Pancreas (tissue), 10 donors: Measurements from ENCODE around the gene BSND. TPM values are rescaled to one million over a fixed set of nuclear protein-coding genes. Genes with fewer than 3 reads are reported as not detected.

Experiments used
- ATAC-seq, 4 donors: fragments of 200-7000 bp; cut with Tn5 transposase; one replicate each; pipeline versions ENCODE4 v1.8.0 to v1.9.1; 2020; ENCODE audit warnings: mild to moderate bottlenecking in 4 of 4, moderate library complexity in 4 of 4
- DNase-seq, 6 donors: peaks; one replicate each; pipeline ENCODE4 v3.0.0-alpha.2; 2020
- FAIRE-seq: peaks from 2 replicates; lab custom pipeline; 2012; peaks lifted over from hg19 to GRCh38; lab: Jason Lieb, UNC
- H3K27ac ChIP-seq, 4 donors: fragments of 200-600 bp; sonication (generic); 1 replicate in 3 of 4; 2 replicates in 1 of 4; pipeline versions ENCODE4 v1.5.0 to v1.8.0; 2020
- H3K27me3 ChIP-seq, 4 donors: fragments of 200-600 bp; one replicate each; pipeline ENCODE4 v1.8.0; 2021
- H3K36me3 ChIP-seq, 3 donors: fragments of 200-600 bp; sonication (generic) in 1 of 3; one replicate each; pipeline versions ENCODE4 v1.5.0 to v1.8.0; 2020 to 2021
- H3K4me1 ChIP-seq, 3 donors: fragments of 200-600 bp; one replicate each; pipeline ENCODE4 v1.8.0; 2021
- H3K4me3 ChIP-seq, 4 donors: fragments of 200-600 bp; sonication (generic) in 2 of 4; one replicate each; pipeline versions ENCODE4 v1.5.0 to v1.8.0; 2020 to 2021
- H3K9me3 ChIP-seq, 4 donors: fragments of 200-600 bp; one replicate each; pipeline ENCODE4 v1.8.0; 2021
- WGBS, 2 donors: extraction: QIAGEN DNeasy Blood & Tissue Kit; methylation state at CpG; one replicate each; pipeline ENCODE4 v1.1.7; 2013; 5-methylcytosine and 5-hydroxymethylcytosine counted together
- intact Hi-C, 3 donors: fragments of 100-400 bp; cut with DNase I; formaldehyde crosslinking; loops; one replicate each; pipeline versions ENCODE4 v1.11.1 to v1.14.2; 2022
- polyA plus RNA-seq, 2 donors: library from polyadenylated mRNA; stranded (reverse); fragments of 200-250 nt; gene quantifications; one replicate each; pipeline ENCODE4 v1.2.3, GENCODE V29; 2013
- total RNA-seq, 6 donors: library from RNA; stranded (reverse); fragmentation: NEBNext Ultra II Directional in 4 of 6; extraction: Animal tissue kit (Norgen Biotek cat#: 25700) in 4 of 6; gene quantifications; one replicate each; pipeline versions ENCODE4 v1.2.1 to v1.2.4, GENCODE V29; 2021 to 2023
- TF ChIP-seq, protein P1 (sequence below), 4 donors: fragments of 200-600 bp; sonication (generic) in 3 of 4; IDR thresholded peaks; one replicate each; pipeline versions ENCODE4 v1.5.0 to v1.8.0; 2021; ENCODE audit warnings: antibody characterized with exemption in 4 of 4
- donor health status: healthy with polysubstance abuse.
- donor health status: DM: no; HTN: no; CAD: no; lungs with moderate emphysema.
- donor health status: DM: no; HTN: no; CAD: no.
- donor health status: control.
- donor health status: control.
- donor health status: Bipolar disorder and iron deficiency.
- donor health status: DM: yes; HTN: yes; CAD: no.
- donor health status: DM: no; HTN: no; CAD: no.
- donor health status: DM: no; HTN: no; CAD: no.
- donor health status: DM: yes; HTN: yes; CAD: no.

The BSND gene
- total and polyA plus RNA-seq, 8 donors = 0.02 to 0.04 TPM; not detected in 6

DNA sequence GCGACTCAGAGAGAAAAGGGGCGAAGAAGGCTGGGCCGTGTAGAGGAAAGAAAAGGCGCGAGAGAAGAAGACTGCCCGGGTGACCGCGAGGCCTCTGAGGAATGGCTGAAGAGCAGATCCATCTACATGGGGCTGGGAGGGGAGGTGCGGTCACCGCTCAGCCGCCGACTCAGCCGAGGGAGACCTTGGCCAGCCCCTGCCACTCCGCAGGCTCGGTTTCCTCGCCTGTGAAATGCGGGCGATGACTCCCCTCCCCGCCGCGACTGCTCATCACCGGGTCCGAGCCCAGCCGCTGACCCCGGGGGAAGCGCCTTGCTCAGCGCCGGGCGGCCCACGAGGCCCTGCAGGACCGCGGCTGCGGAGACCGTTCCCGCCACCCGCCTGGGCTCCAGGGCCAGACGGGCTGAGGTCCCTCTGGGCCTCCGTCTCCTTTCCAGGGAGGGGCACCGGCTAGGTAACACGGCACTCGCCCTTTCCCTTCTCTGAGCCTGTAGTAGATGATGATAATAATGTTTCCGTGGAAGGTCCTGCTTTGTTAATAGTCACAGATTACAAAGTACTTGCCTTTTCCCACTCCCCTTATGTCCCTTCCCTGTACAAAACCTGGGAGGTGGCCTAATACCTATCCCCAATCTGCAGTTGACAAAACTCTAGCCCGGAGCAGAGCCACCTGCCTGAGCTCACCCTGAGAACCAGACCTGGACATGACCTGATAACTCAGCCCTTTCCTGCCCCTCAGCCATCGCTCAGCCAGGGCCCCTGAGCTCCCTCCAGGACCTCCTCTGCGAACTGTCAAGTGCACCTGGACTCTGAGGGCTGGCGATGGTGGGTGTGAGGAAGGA is 1.6 kb upstream of the BSND start:
- no peaks in the 10 kb centered on the region for H3K36me3 ChIP-seq
- ATAC-seq (peak; percentile 29 to 74 (median 63)), DNase-seq (peak in 1 of 6 donors; percentile 73), FAIRE-seq (no peak)
- H3K4me3 ChIP-seq = peak overlapping the region in 1 of 4 donors; percentile 18
- no peaks in the 10 kb centered on the region for H3K9me3 ChIP-seq
- intact Hi-C loops = loop anchor here in 2 of 3 donors (2.0 to 5.0 kb wide), 2 partner anchors 50 kb away; no protein-coding TSS in a partner anchor
- TF ChIP-seq, protein P1, sequence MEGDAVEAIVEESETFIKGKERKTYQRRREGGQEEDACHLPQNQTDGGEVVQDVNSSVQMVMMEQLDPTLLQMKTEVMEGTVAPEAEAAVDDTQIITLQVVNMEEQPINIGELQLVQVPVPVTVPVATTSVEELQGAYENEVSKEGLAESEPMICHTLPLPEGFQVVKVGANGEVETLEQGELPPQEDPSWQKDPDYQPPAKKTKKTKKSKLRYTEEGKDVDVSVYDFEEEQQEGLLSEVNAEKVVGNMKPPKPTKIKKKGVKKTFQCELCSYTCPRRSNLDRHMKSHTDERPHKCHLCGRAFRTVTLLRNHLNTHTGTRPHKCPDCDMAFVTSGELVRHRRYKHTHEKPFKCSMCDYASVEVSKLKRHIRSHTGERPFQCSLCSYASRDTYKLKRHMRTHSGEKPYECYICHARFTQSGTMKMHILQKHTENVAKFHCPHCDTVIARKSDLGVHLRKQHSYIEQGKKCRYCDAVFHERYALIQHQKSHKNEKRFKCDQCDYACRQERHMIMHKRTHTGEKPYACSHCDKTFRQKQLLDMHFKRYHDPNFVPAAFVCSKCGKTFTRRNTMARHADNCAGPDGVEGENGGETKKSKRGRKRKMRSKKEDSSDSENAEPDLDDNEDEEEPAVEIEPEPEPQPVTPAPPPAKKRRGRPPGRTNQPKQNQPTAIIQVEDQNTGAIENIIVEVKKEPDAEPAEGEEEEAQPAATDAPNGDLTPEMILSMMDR (IDR thresholded peaks at IDR 0.05) = no peak
- H3K4me1 ChIP-seq = peaks cover 0 to 4% (median 0%) of the 10 kb centered on the region in 3 donors
- no peak overlapping the region for H3K27ac ChIP-seq
- peaks cover 0 to 6% (median 0%) of the 10 kb centered on the region in 4 donors for H3K27me3 ChIP-seq
- WGBS, 2 donors = 22% methylated on average over 43 to 46 of the region's 46 CpGs

- FAIRE-seq (no peak), ATAC-seq (no peak), DNase-seq (no peak)
- Histone ChIP-seq H3K4me3 (no peak overlapping the region), H3K36me3 (no peaks in the 10 kb centered on the region), H3K27ac (no peak overlapping the region), H3K4me1 (peaks cover 0 to 4% (median 0%) of the 10 kb centered on the region in 3 donors), H3K27me3 (peaks cover 0 to 6% (median 0%) of the 10 kb centered on the region in 4 donors), H3K9me3 (no peaks in the 10 kb centered on the region)
- TF ChIP-seq, protein P1 (IDR thresholded peaks at IDR 0.05) = no peak
- intact Hi-C loops = loop anchor here in 2 of 3 donors (2.0 to 5.0 kb wide), 2 partner anchors 50 to 51 kb away; no protein-coding TSS in a partner anchor
- WGBS, 2 donors = 74 to 76% methylated on average over 6 of the region's 6 CpGs
These were observed 1.1 kb upstream of the BSND start for GRCh38 chr1:54997711-54997986.

GRCh38 chr1:54998100-54998499 is 633 bp upstream of the BSND start:
- WGBS, 2 donors = 81 to 83% methylated on average over 6 of the region's 6 CpGs
- intact Hi-C loops = loop anchor here in 1 of 3 donors (5.0 kb wide), 1 partner anchor 51 kb away; no protein-coding TSS in a partner anchor
- H3K4me3 ChIP-seq = no peak overlapping the region
- no peak overlapping the region for H3K27ac ChIP-seq
- H3K36me3 ChIP-seq = no peaks in the 10 kb centered on the region
- H3K27me3 ChIP-seq = peaks cover 0 to 6% (median 0%) of the 10 kb centered on the region in 4 donors
- H3K9me3 ChIP-seq = no peaks in the 10 kb centered on the region
- TF ChIP-seq, protein P1 (IDR thresholded peaks at IDR 0.05) = no peak
- ATAC-seq (no peak), FAIRE-seq (no peak), DNase-seq (no peak)
- H3K4me1 ChIP-seq = peaks cover 0 to 4% (median 0%) of the 10 kb centered on the region in 3 donors

DNA sequence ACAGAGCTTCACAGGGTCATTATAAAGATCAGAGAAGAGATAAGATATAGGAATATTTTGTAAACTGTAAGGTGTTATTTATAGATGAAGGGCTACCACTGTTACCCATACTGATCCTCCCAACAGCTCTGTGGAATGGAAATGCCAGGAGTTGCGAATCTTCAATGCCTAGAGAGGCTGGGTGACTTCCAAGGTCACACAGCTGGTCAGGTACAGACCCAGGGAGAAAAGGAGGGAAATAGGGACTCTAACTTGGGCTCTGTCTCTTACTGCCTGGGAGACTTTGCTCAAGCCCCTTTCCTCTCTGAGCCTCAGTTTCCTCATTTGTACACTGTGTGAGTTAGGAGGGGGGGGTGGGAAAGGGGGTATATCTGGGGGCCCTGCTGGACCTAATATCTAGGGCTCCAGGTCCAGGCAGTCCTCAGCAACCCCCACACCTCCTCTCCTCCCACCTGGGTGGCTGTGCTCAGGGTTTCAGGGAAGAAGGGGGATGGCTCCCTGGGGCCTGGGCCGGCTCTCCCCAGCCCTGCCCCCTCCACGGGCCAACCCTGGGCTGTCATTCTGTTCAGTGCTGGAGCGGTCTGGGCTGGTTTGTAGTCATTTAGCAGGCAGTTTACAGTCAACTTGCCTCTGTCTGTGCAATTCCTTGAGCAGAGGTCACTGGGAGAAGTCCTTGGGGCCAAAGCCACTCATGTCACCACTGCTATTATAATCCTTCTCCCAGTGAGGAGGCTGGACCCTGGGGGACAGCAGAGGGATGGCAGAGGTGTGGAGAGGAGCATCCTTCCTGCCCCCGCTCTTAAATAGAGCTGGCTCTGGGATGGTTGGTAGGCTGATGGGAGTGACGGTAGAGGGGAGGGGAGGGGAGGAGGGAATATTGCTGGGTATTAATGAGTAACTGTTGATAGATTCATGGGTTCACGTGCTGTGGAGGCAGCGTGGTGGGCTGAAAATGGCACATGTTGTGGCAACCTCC is 1.7 kb downstream of the BSND start:
- FAIRE-seq = no peak
- H3K4me1 ChIP-seq = peaks cover 0 to 4% (median 0%) of the 10 kb centered on the region in 3 donors
- H3K36me3 ChIP-seq = no peaks in the 10 kb centered on the region
- H3K27ac ChIP-seq = no peak overlapping the region
- intact Hi-C loops = no loop called here
- H3K4me3 ChIP-seq = no peak overlapping the region
- H3K27me3 ChIP-seq = peaks cover 0 to 6% (median 0%) of the 10 kb centered on the region in 4 donors
- TF ChIP-seq, protein P1 (IDR thresholded peaks at IDR 0.05) = no peak
- no peaks in the 10 kb centered on the region for H3K9me3 ChIP-seq
- peak in 1 of 6 donors; percentile 32 for DNase-seq
- 56 to 57% methylated on average over 8 of the region's 8 CpGs for WGBS, 2 donors
- no peak for ATAC-seq
